ENCODE results near the gene HSPA4. TPM values are rescaled to one million over a fixed set of nuclear protein-coding genes. Genes with fewer than 3 reads are reported as not detected.

HSPA4 gene
- total and polyA plus RNA-seq, 2 of the 4 experiments (the other 2 are of a cell fraction) = 34.9 to 120 TPM

GRCh38 chr5:133113331-133114061 lies 61.7 kb downstream of the HSPA4 start:
- ATAC-seq (ENCODE audit: low read depth) = peak; percentile 24
- no peaks in the 10 kb centered on the region for H3K36me3 ChIP-seq (ENCODE audit: control insufficient read depth, insufficient read depth, low read length)
- no peak overlapping the region for H3K56ac ChIP-seq (ENCODE audit: extremely low read depth, insufficient read depth, low read length)
- H3K18ac ChIP-seq (ENCODE audit: low read depth, low read length) = no peak overlapping the region
- no peak overlapping the region for H4K8ac ChIP-seq (ENCODE audit: low read depth in 2 of 2, low read length in 2 of 2)
- no peak overlapping the region for H4K5ac ChIP-seq (ENCODE audit: low read depth, low read length)
- intact Hi-C loops (cut with micrococcal nuclease) = loop anchor here (5.0 to 10.0 kb wide), 5 partner anchors 249 to 829 kb away; partner anchors contain the start of gene FSTL4
- H3K9ac ChIP-seq (ENCODE audit: low read depth, low read length) = no peak overlapping the region
- H3K9me3 ChIP-seq (ENCODE audit: control insufficient read depth, insufficient read depth, low read length) = no peaks in the 10 kb centered on the region
- no TSS peak for BruUV-seq (replicated peaks)
- no peak overlapping the region for H3K27ac ChIP-seq (ENCODE audit: insufficient read depth, low read length)
- H2BK120ac ChIP-seq (ENCODE audit: low read depth, low read length) = no peak overlapping the region
- H2BK5ac ChIP-seq (ENCODE audit: low read depth, low read length, poor library complexity, severe bottlenecking) = no peak overlapping the region
- H3K4me1 ChIP-seq (ENCODE audit: control insufficient read depth, insufficient read depth, low read length) = peaks cover 5% of the 10 kb centered on the region; the same call in 1 of the 2 replicates
- POLR2A ChIA-PET (ENCODE audit: unreplicated experiment) = no interaction called here
- H2BK20ac ChIP-seq (ENCODE audit: low read depth, low read length) = no peak overlapping the region
- H4K91ac ChIP-seq (ENCODE audit: insufficient read depth, low read depth, low read length) = no peak overlapping the region
- H3K27me3 ChIP-seq (ENCODE audit: control insufficient read depth, insufficient read depth, low read length) = peaks cover 7% of the 10 kb centered on the region
- no peak overlapping the region for H2AFZ ChIP-seq (replicated peaks; ENCODE audit: low read length, poor library complexity)
- H4K20me1 ChIP-seq (ENCODE audit: insufficient read depth, low read length) = no peaks in the 10 kb centered on the region
- in situ Hi-C loops (cut with MboI; ENCODE audit: low sequenced_read_pairs) = loop anchor here (5.0 to 10.0 kb wide), 3 partner anchors 139 to 831 kb away; no protein-coding TSS in a partner anchor
- H3K4me2 ChIP-seq (ENCODE audit: low read depth, low read length) = no peak overlapping the region
- WGBS, 2 experiments (ENCODE audit: extremely low coverage in 2 of 2, insufficient read length in 1 of 2) = 88% methylated on average over 3 of the region's 13 CpGs; no CpG with 5 or more reads in 1 of the 2 experiments
- no peak overlapping the region for H3K4ac ChIP-seq (ENCODE audit: low read depth, low read length)
- H3K4me3 ChIP-seq (ENCODE audit: insufficient read depth, low read depth, low read length) = no peak overlapping the region
- H2AK5ac ChIP-seq (ENCODE audit: low read depth, low read length) = no peak overlapping the region
- H3K14ac ChIP-seq (replicated peaks; ENCODE audit: low read depth, low read length) = no peak overlapping the region
- no peak overlapping the region; the same call in 2 of the 3 replicates for H2BK15ac ChIP-seq (ENCODE audit: low read depth, low read length)
- H3K79me1 ChIP-seq (ENCODE audit: low read depth in 1 of 2, low read length in 2 of 2) = no peaks in the 10 kb centered on the region
- CTCF ChIA-PET = interaction anchor here (0.5 to 2.1 kb wide), 4 partner anchors 102 to 402 kb away, joined by 3 to 7 read pairs (median 4); no protein-coding TSS in a partner anchor
- no peak overlapping the region for H3K23ac ChIP-seq (ENCODE audit: low read depth, low read length)
- dilution Hi-C loops (cut with HindIII; ENCODE audit: low sequenced_read_pairs, unreplicated experiment) = no loop called here
- DNase-seq = peak; percentile 56
- H2AK9ac ChIP-seq (replicated peaks; ENCODE audit: low read depth, low read length, poor library complexity) = no peak overlapping the region
- H3K9me1 ChIP-seq (ENCODE audit: insufficient read depth, low read length) = no peaks in the 10 kb centered on the region; the same call in 1 of the 2 replicates
- TF ChIP-seq BHLHE40 (IDR thresholded peaks at IDR 0.05; ENCODE audit: low read depth, low read length) = no peak
- TF ChIP-seq RFX5 (IDR thresholded peaks at IDR 0.05; ENCODE audit: low read depth, low read length) = no peak
- TF ChIP-seq, protein P1, sequence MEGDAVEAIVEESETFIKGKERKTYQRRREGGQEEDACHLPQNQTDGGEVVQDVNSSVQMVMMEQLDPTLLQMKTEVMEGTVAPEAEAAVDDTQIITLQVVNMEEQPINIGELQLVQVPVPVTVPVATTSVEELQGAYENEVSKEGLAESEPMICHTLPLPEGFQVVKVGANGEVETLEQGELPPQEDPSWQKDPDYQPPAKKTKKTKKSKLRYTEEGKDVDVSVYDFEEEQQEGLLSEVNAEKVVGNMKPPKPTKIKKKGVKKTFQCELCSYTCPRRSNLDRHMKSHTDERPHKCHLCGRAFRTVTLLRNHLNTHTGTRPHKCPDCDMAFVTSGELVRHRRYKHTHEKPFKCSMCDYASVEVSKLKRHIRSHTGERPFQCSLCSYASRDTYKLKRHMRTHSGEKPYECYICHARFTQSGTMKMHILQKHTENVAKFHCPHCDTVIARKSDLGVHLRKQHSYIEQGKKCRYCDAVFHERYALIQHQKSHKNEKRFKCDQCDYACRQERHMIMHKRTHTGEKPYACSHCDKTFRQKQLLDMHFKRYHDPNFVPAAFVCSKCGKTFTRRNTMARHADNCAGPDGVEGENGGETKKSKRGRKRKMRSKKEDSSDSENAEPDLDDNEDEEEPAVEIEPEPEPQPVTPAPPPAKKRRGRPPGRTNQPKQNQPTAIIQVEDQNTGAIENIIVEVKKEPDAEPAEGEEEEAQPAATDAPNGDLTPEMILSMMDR (conservative IDR thresholded peaks at IDR 0.05; ENCODE audit: low read depth, low read length) = no peak
- TF ChIP-seq MXI1 (IDR thresholded peaks at IDR 0.05; ENCODE audit: borderline replicate concordance, low read depth, low read length) = no peak
- TF ChIP-seq RCOR1 (IDR thresholded peaks at IDR 0.05; ENCODE audit: insufficient replicate concordance, low read length) = no peak
- TF ChIP-seq, protein P2, sequence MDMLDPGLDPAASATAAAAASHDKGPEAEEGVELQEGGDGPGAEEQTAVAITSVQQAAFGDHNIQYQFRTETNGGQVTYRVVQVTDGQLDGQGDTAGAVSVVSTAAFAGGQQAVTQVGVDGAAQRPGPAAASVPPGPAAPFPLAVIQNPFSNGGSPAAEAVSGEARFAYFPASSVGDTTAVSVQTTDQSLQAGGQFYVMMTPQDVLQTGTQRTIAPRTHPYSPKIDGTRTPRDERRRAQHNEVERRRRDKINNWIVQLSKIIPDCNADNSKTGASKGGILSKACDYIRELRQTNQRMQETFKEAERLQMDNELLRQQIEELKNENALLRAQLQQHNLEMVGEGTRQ (IDR thresholded peaks at IDR 0.05; ENCODE audit: low read depth, low read length) = no peak
- no peak for TF ChIP-seq MAZ (IDR thresholded peaks at IDR 0.05; ENCODE audit: borderline replicate concordance, low read depth, low read length)
- TF ChIP-seq POLR2A (IDR thresholded peaks at IDR 0.05; ENCODE audit: low read depth, low read length) = no peak
- TF ChIP-seq, protein P3, sequence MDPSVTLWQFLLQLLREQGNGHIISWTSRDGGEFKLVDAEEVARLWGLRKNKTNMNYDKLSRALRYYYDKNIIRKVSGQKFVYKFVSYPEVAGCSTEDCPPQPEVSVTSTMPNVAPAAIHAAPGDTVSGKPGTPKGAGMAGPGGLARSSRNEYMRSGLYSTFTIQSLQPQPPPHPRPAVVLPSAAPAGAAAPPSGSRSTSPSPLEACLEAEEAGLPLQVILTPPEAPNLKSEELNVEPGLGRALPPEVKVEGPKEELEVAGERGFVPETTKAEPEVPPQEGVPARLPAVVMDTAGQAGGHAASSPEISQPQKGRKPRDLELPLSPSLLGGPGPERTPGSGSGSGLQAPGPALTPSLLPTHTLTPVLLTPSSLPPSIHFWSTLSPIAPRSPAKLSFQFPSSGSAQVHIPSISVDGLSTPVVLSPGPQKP (IDR thresholded peaks at IDR 0.05; ENCODE audit: borderline replicate concordance, low read depth, low read length) = no peak
- TF ChIP-seq MAFK (IDR thresholded peaks at IDR 0.05; ENCODE audit: low read depth, low read length) = no peak
- TF ChIP-seq FOS (IDR thresholded peaks at IDR 0.05; ENCODE audit: low read depth, low read length) = no peak
- TF ChIP-seq RAD21 (IDR thresholded peaks at IDR 0.05; ENCODE audit: low read length) = no peak
- TF ChIP-seq CEBPB (IDR thresholded peaks at IDR 0.05; ENCODE audit: low read depth, low read length) = no peak
- TF ChIP-seq NFE2L2 (IDR thresholded peaks at IDR 0.05; ENCODE audit: low read depth, low read length) = no peak
- TF ChIP-seq SMC3 (IDR thresholded peaks at IDR 0.05; ENCODE audit: low read depth, low read length) = no peak
